ENCODE data around the gene AHCYL1.

DNA sequence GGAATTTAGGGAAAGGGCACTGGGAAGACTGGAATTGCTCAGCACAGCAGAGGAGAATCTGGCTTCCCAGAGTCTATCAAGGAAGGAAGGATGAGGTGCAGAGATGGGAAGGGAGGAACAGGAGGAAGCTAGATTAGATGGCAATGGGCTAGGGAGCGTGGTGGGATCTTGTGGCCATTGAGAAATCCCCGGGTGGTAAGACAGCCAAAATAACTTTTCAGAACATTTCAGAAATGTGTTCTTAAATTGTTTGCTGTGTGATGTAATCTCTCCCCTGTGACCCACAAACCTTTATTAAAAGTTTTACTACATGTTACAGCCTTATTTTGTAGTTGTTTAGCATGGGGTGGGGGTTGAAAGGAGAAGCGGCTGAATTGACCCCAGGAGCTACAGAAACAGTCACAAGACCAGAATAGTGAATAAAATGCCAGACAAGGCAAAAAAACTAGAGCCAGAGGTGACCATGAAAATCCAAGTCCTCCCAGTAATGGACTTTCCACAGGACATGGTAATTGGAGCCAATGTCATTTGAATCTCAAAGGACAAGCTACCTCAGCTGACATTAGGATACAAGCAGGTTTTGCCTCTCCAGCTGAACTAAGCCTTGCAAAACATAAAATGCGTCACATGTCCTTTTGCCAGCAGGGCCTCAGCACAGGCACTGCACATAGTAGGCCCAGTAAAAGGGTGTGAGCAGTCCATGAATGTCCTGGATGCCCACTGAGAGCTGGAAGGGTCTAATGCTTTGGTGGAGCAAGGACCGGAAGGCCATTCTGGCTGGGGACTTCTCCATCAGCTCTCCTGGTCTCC, 980 bp upstream of the AHCYL1 start:
- TF ChIP-seq, protein P1, sequence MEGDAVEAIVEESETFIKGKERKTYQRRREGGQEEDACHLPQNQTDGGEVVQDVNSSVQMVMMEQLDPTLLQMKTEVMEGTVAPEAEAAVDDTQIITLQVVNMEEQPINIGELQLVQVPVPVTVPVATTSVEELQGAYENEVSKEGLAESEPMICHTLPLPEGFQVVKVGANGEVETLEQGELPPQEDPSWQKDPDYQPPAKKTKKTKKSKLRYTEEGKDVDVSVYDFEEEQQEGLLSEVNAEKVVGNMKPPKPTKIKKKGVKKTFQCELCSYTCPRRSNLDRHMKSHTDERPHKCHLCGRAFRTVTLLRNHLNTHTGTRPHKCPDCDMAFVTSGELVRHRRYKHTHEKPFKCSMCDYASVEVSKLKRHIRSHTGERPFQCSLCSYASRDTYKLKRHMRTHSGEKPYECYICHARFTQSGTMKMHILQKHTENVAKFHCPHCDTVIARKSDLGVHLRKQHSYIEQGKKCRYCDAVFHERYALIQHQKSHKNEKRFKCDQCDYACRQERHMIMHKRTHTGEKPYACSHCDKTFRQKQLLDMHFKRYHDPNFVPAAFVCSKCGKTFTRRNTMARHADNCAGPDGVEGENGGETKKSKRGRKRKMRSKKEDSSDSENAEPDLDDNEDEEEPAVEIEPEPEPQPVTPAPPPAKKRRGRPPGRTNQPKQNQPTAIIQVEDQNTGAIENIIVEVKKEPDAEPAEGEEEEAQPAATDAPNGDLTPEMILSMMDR (IDR thresholded peaks at IDR 0.05; ENCODE audit: insufficient read depth, low read length, poor library complexity, severe bottlenecking): no peak
- no peak for TF ChIP-seq EZH2phosphoT487 (conservative IDR thresholded peaks at IDR 0.05; ENCODE audit: low read length)
